CD4-positive, alpha-beta T cell (primary cell): ENCODE results near the gene KLC3. TPM values are rescaled to one million over a fixed set of nuclear protein-coding genes. Genes with fewer than 3 reads are reported as not detected.
"Not testable (repeated sequence)": the region's sequence is repeated elsewhere in the genome, so short reads cannot be mapped to it uniquely, and the experiment has no call there.

ENCODE experiments used
- ATAC-seq: fragments of 200-7000 bp; cut with Tn5 transposase; one replicate; pipeline ENCODE4 v1.10.0; 2022; ENCODE audit warnings: mild to moderate bottlenecking; ENCODE audit not compliant: poor library complexity
- CTCF ChIA-PET: fragments of 350-600 bp; sonication (Branson Sonifier 250); formaldehyde crosslinking; loops from one replicate; lab custom pipeline; 2021; ENCODE audit warnings: antibody characterized with exemption, inconsistent platforms; lab: Charles Lee
- POLR2A ChIA-PET: fragments of 350-600 bp; sonication (Branson Sonifier 250); formaldehyde crosslinking; loops from one replicate; lab custom pipeline; 2021; ENCODE audit warnings: antibody characterized with exemption, inconsistent platforms; lab: Charles Lee
- DNase-seq, 14 experiments: peaks; one replicate each; pipeline ENCODE4 v3.0.0-alpha.2; 2013 to 2020; ENCODE audit warnings: mixed read lengths in 2 of 14
- H3K27ac ChIP-seq, 2 donors: one replicate each; pipeline versions ENCODE4 v1.5.1 to v1.7.0; 2013; ENCODE audit warnings: low read length in 2 of 2, low read depth in 1 of 2, mild to moderate bottlenecking in 1 of 2
- H3K27me3 ChIP-seq, 2 experiments: 1 replicate in 1 of 2; 2 replicates in 1 of 2; pipeline versions ENCODE4 v1.6.1 to v1.7.0; 2013; ENCODE audit warnings: low read length in 2 of 2, control low read depth in 1 of 2, mild to moderate bottlenecking in 1 of 2, moderate library complexity in 1 of 2; ENCODE audit not compliant: insufficient read depth in 2 of 2, control insufficient read depth in 1 of 2
- H3K36me3 ChIP-seq: one replicate; pipeline ENCODE4 v1.6.1; 2013; ENCODE audit warnings: low read length, control low read depth; ENCODE audit not compliant: insufficient read depth
- H3K4me1 ChIP-seq: one replicate; pipeline ENCODE4 v1.6.1; 2013; ENCODE audit warnings: low read length, control low read depth; ENCODE audit not compliant: insufficient read depth
- H3K4me3 ChIP-seq: one replicate; pipeline ENCODE4 v1.5.1; 2013; ENCODE audit warnings: mild to moderate bottlenecking, low read length, moderate library complexity
- H3K9me3 ChIP-seq, 2 experiments: 1 replicate in 1 of 2; 2 replicates in 1 of 2; pipeline versions ENCODE4 v1.6.1 to v1.7.0; 2013; ENCODE audit warnings: low read length in 2 of 2, mild to moderate bottlenecking in 2 of 2, control low read depth in 1 of 2, moderate library complexity in 1 of 2; ENCODE audit not compliant: control insufficient read depth in 1 of 2, insufficient read depth in 1 of 2
- H3K27ac Mint-ChIP-seq: one replicate; pipeline ENCODE4 v1.8.0; 2020; ENCODE audit warnings: mixed read lengths
- H3K27me3 Mint-ChIP-seq: one replicate; pipeline ENCODE4 v1.8.0; 2021; ENCODE audit warnings: mixed read lengths
- H3K36me3 Mint-ChIP-seq: one replicate; pipeline ENCODE4 v1.8.0; 2021; ENCODE audit warnings: low read depth, mixed read lengths
- H3K4me1 Mint-ChIP-seq: one replicate; pipeline ENCODE4 v1.8.0; 2021; ENCODE audit warnings: low read depth, mixed read lengths
- H3K4me3 Mint-ChIP-seq: one replicate; pipeline ENCODE4 v1.8.0; 2020; ENCODE audit warnings: mild to moderate bottlenecking, mixed read lengths
- H3K9me3 Mint-ChIP-seq: one replicate; pipeline ENCODE4 v1.8.0; 2020; ENCODE audit warnings: mixed read lengths
- intact Hi-C, 2 experiments: fragments of 100-400 bp; cut with DNase I in 1 of 2; cut with micrococcal nuclease in 1 of 2; formaldehyde crosslinking; loops; one replicate each; pipeline versions ENCODE4 v1.15.1 to v1.9.0; 2023 to 2025; cut with DNase I, micrococcal nuclease
- total RNA-seq, 174 experiments: library from RNA in 2 of 174; stranded (reverse) in 2 of 174; gene quantifications; one replicate each; pipeline ENCODE4 v1.2.3 and lab custom pipeline; 2021 to 2026
- TF ChIP-seq, protein P1 (sequence below): fragments of 200-600 bp; IDR thresholded peaks from one replicate; pipeline ENCODE4 v1.8.0; 2022; ENCODE audit warnings: antibody characterized with exemption, mild to moderate bottlenecking

KLC3 gene
- total RNA-seq, 2 experiments from 2014 or later, result not detected

- TF ChIP-seq, protein P1, sequence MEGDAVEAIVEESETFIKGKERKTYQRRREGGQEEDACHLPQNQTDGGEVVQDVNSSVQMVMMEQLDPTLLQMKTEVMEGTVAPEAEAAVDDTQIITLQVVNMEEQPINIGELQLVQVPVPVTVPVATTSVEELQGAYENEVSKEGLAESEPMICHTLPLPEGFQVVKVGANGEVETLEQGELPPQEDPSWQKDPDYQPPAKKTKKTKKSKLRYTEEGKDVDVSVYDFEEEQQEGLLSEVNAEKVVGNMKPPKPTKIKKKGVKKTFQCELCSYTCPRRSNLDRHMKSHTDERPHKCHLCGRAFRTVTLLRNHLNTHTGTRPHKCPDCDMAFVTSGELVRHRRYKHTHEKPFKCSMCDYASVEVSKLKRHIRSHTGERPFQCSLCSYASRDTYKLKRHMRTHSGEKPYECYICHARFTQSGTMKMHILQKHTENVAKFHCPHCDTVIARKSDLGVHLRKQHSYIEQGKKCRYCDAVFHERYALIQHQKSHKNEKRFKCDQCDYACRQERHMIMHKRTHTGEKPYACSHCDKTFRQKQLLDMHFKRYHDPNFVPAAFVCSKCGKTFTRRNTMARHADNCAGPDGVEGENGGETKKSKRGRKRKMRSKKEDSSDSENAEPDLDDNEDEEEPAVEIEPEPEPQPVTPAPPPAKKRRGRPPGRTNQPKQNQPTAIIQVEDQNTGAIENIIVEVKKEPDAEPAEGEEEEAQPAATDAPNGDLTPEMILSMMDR, result no peak
- H3K27ac Mint-ChIP-seq, result no peak overlapping the region
- H3K9me3 Mint-ChIP-seq, result no peaks in the 10 kb centered on the region
- ATAC-seq (no peak), DNase-seq (no peak)
- H3K36me3 Mint-ChIP-seq, result no peaks in the 10 kb centered on the region
- Histone ChIP-seq H3K36me3 (no peaks in the 10 kb centered on the region), H3K27me3 (no peaks in the 10 kb centered on the region), H3K4me1 (no peaks in the 10 kb centered on the region), H3K4me3 (no peak overlapping the region), H3K27ac (no peak overlapping the region), H3K9me3 (no peaks in the 10 kb centered on the region)
- POLR2A ChIA-PET, result no interaction called here
- peaks cover 7% of the 10 kb centered on the region for H3K27me3 Mint-ChIP-seq
- intact Hi-C loops, result no loop called here
- CTCF ChIA-PET, result no interaction called here
- no peaks in the 10 kb centered on the region for H3K4me1 Mint-ChIP-seq
- no peak overlapping the region for H3K4me3 Mint-ChIP-seq
Observed at GRCh38 chr19:45331411-45331810, 9.1 kb upstream of the KLC3 start.

DNA sequence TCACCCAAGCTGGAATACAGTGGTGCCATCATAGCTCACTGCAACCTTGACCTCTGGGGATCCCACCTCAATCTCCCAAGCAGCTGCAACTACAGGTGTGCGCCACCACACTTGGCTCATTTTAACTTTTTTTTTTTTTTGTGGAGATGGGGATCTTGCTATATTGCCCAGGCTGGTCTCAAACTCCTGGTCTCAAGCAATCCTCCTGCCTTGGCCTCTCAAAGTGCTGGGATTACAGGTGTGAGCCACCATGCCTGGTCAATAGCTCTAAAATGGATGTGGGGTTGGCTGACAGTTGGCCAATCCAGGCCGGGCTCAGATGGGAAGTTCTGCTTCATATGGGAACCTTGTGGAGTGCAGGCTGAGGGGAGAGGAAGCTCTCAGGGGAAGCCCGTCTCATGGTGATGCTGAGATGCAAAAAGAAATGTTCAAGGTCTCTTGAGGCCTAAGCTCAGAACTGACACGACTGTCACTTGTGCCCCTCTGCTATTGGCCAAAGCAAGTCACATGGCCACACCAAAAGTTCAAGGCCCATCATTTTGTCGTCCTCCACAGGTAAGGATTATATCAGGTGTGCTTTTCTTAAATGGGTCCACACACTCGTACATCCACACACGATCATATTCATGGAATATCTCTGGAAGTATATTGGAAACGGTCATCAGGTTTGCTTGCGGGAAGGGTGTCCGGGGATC, 6.8 kb upstream of the KLC3 start:
- no peak overlapping the region for H3K4me3 Mint-ChIP-seq
- intact Hi-C loops, result no loop called here
- TF ChIP-seq, protein P1, result no peak
- H3K27ac ChIP-seq, result no peak overlapping the region
- no peaks in the 10 kb centered on the region for H3K9me3 ChIP-seq
- H3K4me1 Mint-ChIP-seq, result no peaks in the 10 kb centered on the region
- ChIA-PET CTCF (no interaction called here), POLR2A (no interaction called here)
- ATAC-seq (no peak), DNase-seq (no peak)
- no peaks in the 10 kb centered on the region for H3K9me3 Mint-ChIP-seq
- H3K4me1 ChIP-seq, result peaks cover 5% of the 10 kb centered on the region
- H3K27me3 ChIP-seq, result peaks cover 1 to 6% of the 10 kb centered on the region in 2 experiments
- H3K4me3 ChIP-seq, result no peak overlapping the region
- no peaks in the 10 kb centered on the region for H3K36me3 Mint-ChIP-seq
- peaks cover 17% of the 10 kb centered on the region for H3K27me3 Mint-ChIP-seq
- H3K36me3 ChIP-seq, result no peaks in the 10 kb centered on the region
- H3K27ac Mint-ChIP-seq, result no peak overlapping the region

- H3K9me3 Mint-ChIP-seq, intact Hi-C loops, H3K27me3 ChIP-seq, CTCF ChIA-PET, H3K36me3 ChIP-seq, H3K9me3 ChIP-seq, POLR2A ChIA-PET, DNase-seq, H3K27ac Mint-ChIP-seq, H3K27ac ChIP-seq, ATAC-seq, H3K4me3 Mint-ChIP-seq, H3K4me1 ChIP-seq, H3K4me3 ChIP-seq, H3K36me3 Mint-ChIP-seq, H3K4me1 Mint-ChIP-seq: not testable (repeated sequence)
- H3K27me3 Mint-ChIP-seq, result peaks cover 28% of the 10 kb centered on the region
Observed at GRCh38 chr19:45334881-45335280, 5.7 kb upstream of the KLC3 start.
